T-helper 1 cell (primary cell): ENCODE measurements around the gene RALGPS1.

Experiments used
- DNase-seq, 5 donors: peaks; one replicate each; pipeline ENCODE4 v3.0.0-alpha.2; 2012 to 2020

Gene RALGPS1

DNA sequence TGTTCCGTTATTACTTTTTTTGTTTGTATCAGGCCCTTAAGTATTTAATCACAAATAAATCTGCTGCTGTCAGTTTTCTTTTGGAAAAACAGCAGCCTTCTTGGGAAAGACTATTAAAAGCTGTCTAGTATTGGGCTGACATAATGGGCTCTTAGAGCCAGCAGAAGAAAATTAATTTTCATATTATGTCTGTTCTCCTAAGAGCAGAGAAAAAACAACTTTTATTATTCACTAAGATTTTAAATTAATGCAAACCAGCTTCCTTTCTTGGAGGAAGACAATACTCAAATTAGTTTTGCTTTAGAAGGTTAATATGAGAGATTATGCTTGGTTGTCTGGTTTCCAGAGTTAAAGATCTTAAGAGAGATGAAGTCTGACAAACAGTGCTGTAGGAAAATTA, 319.4 kb downstream of the RALGPS1 start:
- DNase-seq: no peak

DNA sequence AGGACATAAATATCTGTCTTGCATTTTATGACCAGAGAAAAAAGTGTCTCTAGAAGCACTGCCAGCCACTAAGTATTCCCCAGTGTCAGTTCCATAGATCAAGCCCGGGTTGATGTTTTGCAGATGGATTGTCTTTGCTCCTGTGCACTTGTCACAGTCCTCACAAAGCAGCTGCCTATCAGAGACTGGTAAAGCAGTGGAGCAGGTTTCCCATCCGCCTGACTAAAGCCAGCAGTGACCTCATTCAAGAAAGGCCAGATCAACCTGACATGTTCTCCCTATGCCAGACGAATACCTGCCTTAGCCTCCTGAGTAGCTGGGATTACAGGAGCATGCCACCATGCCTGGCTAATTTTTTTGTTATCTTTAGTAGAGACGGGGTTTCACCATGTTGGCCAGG, 323.2 kb downstream of the RALGPS1 start:
- DNase-seq: no peak

DNA sequence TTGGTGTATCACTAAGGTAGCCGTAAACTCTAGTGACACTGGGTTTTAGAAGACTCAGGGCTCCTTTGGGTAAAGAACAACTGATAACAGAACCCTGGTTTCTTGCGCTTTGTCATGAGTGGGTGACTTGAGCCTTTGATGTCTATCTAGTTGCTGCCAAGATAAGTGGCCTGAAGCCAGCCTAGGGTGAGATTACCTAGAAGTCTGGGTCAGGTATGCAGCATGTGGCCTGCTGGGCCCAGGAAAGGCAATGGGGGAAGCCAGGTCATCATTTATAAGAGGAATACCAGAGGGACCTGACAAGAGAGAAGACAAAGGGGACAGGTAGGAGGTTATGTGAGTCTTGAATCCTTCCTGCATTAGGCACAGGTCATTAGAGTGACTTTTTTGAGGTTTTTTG, 326.8 kb downstream of the RALGPS1 start:
- no peak for DNase-seq

DNA sequence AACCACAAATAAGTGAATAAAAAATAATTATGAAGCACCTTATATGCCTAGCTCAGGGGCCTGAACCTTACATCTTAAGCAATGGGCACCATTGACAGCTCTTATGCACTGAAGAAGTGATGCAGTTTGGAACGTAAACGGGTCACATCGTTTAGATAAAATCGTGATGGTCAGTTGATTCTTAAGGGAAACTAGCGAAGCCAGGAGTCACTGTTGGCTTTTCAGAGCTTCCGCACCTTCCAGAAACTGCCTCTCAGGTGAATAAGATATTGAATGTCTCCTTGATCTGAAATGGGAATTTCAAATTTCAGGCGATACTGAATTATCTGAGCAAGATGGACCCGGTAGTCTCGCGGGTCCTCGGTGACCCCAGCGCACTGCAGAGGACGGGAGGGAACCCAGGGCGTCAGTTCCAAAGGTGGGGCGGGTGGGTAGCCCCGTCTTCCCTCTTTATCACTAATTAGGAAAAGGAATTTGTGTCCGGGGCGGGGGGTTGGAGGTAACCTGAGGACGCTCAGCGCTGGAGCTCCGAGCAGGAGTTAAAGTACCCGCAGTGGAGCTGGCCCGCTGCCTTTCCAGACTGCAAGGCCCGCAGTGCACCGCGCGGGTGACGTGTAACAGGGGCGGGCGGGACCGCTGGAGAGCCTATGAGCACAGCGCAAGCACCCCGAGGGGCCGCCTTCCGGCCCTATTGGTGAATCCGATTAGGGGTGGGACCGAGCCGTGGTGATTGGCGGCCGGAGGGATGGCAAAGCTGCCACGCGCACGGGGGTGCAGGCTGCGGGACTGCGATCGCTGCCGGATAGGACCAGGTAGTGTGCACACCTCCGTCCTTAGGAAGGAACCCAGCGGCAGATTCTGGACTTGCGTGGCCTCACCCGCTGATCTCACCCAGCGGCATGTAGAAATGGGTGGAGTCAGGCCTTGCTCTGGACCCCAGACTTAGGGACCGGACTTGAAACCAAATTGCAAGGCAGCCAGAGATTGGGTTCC, 330.3 kb downstream of the RALGPS1 start:
- DNase-seq: peak; percentile 82 to 93 (median 90)

DNA sequence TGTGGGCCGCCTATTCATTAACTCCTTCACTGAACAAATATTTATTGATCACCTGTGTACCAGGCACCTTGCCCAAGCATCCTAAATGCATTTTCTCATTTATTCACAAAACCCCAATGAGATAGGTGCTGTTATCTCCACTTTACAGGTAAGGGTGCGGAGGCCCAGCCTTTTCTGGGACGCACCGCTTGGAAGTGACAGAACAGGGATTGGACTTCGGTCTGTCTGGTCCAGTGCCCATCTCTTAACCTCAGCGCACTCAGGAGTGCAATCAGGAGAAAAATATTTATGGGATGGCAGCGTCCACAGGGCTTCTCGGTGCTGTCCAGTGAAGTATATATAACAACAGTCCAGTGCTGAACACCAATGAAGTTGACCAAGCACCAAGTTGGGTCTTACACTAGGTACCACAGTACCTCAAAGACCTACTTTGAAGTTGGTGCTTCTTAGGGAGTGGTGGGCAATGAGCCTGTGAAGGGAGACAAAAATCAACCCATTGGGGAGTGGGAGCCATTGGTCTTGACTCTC, 331.1 kb downstream of the RALGPS1 start:
- DNase-seq: no peak

DNA sequence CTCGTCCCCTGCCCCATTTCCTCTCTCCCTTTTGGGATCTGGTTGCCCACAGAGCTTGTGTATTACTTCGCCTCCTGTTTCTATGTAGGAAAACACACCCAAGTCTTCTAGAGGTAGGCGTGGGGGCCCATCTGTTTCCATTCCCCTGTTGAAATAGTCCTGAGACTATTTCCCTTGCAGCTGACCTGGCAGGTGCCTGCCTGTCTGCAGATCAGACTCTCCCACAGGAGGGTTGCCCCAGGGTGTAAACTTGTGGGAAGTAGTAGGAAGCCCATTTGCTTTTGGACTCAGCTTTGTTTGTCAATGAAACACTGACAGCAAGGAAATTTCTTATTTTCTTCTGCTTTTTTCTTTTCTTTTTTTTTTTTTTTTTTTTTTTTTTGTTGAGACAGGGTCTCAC, 333.7 kb downstream of the RALGPS1 start:
- DNase-seq: no peak

DNA sequence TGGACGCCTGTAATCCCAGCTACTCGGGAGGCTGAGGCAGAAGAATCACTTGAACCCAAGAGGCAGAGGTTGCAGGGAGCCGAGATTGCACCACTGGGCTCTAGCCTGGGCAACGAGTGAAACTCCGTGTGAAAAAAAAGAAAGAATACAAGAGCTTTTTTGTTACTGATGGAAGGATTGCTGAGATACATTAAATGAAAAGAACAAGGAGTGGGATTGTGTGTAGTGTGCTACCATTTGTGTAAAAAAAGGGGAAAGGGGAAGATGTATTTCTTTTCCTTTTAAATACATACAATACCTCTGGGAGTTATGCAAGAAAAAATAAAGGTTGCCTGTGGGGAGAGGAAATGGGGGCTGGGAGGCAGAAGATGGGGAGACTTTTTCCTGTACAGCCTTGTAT, 335.3 kb downstream of the RALGPS1 start:
- no peak for DNase-seq

DNA sequence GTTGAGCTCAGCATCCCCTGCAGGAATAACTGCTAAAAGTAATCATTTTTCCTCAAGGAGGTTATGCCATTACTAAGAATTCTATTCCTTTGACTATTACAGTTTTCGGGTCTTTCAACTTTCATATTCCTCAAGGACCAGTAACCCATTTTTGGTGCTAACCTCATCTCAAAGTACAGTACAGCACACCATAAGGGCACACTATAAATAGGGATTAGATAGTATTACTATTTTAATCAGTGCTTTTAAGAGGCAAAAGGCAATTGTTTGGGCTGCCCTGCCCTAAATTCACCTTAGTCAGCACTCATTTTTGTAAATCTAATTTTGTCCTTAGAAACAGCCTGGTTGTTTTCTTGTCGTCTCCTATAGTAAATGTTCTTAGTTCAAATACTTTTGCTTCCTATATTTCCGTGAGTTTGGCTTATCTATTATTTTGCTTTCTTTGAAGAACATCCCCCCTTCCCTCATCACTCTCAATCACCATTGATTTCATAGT, 336.4 kb downstream of the RALGPS1 start:
- DNase-seq: no peak

DNA sequence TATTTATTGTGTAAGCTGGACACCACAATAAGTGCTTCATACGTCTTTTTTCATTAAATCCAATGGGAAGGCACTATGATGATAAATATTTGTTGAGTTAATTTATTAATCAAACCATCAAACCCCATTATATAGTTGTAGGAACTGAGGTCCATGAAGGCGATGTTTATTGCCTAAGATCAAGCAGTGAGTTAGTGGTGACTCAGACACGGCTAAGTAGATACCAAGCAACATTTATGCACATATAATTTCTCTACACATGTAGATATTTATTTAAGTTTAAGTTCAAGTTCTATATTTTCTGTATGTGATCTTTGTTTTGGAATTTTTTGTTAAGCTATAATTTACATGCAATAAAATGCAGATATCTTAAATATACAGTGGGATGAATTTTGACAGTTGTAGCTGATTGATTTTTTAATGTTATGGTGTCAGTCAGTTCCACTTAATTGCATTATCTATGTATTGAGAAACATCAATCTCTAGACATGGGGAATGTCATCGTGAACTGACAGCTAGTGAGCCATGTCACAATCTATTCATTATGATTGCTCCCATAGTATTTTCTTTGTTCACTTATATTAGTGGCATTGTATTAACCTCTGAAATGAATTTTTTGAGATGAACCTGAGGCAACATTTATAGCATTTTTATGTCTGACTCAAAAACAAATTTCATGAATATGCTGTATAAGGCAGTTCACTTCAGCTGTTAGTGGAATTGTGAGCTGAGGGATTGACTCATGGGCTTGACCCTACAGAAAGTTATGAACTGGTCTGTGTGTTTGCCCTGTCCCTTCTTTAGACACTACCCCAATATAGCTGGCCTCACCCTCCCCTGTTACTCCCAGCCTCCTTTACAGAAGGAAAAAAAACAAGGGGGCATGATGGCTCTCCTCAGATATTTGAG, 338.1 kb downstream of the RALGPS1 start:
- no peak for DNase-seq

DNA sequence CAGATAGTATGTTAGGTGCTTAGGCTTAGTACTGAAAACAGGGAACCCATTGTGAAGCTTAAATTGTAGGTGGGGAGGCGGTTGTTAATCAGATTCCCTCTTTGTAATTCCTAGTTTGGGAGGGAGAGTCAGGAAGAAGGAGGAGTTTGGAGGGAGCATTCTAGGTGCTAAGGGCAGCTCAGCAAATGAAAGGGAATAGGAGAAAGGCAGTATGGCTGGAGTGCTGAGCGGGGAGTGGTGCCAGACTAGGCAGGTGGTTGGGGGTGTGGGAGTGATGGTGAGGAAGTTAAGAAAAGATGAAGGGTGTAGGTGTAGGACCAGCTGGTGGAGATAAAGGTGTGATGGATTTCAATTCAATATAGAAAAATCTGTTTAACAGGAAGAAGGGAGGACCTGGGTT, 338.9 kb downstream of the RALGPS1 start:
- no peak for DNase-seq

DNA sequence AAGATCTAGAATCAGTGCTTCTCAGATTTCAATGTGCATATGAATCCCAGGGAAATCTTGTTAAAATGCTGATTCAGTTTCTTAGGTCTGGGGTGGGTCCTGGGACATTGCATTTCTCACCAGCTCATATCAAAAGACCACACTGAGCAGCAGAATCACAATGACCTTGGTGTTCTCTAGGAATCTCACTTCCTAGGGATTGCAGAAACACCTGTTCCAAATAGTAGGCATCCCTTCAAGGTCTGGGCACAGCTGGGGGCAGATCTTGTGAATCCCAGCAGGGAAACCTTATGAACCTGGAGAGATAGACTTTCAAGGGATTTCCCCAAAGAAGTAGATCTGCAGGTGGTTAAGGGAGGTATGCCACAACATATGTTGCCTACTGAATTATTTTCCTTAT, 341.1 kb downstream of the RALGPS1 start:
- DNase-seq: no peak

DNA sequence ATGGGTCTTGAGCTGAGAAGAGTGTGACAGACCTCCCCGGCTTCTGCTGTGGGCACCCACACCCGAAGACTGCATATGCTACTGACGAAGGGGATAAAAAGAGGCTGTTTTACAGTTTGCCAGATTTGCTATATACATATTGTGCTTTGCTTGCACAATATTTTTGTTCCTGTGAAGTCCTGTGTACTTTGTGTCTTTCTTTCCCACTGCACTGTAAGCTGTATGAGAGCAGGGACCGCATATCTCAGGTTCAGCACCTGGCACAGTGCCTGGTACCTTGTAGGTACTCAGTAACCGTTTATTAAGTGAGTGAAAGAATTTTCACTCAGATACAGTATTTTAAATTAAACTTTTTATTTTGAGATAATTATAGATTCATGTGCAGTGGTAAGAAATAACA, 341.7 kb downstream of the RALGPS1 start:
- DNase-seq: no peak

DNA sequence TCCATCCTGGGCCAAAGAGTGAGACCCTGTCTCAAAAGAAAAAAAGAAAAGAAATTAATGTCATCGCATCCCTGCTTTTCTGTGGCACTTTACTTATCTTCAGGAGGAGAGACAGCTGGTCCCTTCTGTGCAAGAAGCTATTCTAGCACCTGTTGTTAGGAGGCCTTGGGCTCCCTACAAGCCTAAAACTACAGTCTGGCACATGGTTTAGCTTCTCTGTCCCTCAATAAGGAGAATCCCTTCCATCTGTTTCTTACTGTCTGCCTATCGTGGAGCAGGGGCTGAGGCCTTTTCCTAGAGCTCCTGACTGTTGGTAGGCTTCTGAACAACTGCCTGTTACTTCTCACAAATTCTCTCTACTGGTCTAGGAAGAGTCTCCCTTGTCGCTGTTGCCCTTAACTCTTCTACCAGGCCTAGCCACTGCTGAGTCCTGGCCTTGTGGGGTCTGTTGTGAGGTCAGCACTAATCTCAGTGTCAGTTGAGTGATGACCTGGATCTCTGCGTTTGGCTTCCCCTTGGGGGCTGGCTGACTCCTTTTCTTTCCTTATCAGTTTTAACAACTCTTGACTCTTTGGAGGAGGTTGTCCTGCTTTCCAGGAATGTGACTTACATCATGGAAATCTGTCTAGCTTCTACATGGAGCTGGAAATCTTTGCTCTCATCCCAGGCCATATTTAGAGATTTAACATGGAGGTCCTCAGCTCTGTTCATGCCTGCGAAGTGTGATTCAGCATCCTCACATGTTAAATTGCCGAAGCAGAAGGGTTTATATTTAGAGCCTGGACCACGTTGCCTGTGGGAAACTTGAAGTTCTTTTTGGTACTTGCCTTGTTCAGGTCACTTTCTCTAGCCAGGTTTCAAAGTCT, 344.3 kb downstream of the RALGPS1 start:
- no peak for DNase-seq

DNA sequence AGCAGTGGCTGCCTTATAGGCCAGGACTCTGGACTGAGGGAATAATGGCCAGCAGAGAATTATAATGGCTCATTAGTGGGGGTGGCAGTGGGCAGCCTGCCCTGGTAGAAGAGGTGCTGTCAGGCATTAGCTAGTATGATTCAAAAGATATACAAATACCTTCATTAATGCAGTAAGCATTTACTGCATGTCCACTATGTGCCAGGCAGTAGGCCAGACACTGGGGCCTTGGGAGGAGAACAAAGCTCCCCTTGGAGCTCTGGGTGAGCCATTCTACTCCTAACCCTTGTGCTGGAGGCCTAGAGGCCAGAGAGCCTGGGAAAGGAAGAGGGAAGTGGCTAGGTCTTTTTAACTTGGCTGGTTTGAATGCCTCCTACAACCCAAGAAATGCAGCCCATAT, 348.0 kb downstream of the RALGPS1 start:
- DNase-seq: no peak

DNA sequence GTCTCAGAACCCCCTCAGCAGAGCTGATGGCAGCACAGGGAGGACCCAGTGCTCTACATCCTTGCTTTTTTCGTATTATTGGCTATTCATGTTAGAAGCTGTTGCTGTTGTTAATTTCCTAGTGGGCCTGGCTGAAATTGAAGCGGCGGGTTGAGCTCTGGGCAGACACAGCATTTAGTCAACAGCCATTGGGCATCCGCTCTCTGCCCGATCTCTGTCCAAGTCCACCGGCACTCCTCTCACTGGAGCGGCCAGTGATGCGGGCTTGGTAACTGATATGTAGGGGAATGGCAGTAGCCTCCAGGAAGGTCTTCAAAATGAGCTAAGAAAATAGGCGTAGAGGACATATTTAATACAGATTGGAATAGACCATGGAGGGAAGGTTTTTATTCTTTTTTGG, 348.7 kb downstream of the RALGPS1 start:
- DNase-seq: no peak

DNA sequence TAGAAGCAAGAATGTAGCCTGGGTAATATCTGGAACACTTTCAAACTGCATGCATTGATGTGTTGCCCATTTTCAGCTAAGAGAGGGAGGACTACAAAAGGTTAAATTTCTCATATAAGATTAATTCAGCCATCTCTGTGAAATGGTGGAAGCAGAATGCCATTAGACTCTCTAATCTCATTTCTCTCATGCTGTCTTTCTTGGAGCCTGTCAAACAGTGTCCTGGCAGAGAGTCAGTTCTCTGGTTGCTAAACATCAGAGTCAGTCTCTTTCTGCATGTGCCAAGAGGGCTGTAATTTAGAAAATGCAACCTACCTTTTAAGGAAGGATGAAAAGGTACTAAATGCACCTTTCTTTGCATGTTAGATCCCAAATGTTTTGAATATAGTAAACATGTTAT, 349.1 kb downstream of the RALGPS1 start:
- no peak for DNase-seq

DNA sequence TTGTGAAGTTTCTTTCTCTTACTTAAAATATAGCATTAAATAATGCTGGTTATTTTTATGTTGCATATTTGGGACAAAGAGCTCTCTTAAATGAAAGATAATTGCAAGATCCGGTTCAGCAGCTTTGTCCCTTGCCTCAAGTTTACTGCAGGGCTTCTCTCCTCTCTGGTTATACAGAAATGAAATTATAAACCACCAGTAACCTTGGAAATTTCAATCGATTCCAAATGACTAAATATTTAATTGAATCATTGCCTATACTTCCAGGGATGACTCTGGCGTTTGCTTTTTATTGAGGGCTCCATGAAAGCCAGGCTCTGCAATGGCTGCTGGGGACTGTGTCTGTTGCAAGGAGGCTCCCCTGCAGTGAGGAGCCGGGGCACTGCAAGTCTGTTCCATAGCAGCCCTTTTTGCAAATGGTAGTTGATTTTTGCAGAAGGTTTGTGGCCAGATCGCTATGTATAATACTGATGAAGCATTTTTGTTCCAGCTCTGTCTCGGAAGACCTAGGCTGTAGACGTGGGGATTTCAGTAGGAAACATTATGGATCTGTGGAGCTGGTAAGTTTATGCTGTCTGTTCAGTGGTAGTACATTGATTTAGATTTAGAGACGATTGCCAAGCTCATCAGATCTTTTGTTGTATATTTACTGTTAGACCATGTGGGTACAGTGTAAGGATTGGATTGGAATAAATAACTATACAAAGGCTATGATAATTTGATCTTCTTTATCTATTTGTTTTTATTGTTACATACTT, 350.1 kb downstream of the RALGPS1 start, which contains the start of gene GARNL3:
Gene GARNL3, plus strand, starts transcription at position 313 of the 758 bp plus-strand sequence. Its CDS starts 104 bp downstream, at position 417.
- DNase-seq: no peak

DNA sequence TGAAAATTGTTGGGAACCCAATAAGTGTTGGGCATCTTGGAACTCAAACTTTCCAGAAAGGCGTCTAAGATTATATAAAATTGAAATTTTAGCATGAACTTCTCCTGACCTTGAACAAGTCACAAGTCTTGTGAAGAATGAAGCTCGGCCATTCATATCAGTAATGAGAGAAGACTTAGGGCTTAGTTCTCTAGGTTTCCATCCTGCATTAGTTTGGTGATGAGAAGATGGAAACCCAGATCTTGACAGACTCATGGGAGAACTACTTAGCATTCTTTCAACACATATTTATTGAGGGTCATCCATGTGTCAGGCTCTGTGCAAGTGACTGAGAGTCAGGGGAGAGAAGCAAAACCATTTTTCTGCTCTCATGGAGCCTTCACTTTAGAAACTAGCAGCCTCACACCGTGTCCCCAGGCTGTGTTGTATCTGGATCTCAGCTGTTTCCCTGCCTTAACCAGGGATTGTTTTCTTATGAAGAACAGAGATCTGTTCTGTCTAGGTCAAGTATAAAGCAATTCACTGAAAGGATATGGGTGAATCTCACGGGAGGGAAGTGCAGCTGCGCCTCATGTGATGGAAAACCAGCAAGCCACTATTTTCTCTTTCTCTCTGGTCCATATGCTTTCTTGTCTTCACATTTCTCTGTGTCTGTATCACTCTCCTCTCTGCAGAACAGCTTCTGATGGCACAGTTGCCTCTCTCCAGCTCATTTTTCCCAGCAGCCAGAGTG, 353.4 kb downstream of the RALGPS1 start:
- DNase-seq: no peak

DNA sequence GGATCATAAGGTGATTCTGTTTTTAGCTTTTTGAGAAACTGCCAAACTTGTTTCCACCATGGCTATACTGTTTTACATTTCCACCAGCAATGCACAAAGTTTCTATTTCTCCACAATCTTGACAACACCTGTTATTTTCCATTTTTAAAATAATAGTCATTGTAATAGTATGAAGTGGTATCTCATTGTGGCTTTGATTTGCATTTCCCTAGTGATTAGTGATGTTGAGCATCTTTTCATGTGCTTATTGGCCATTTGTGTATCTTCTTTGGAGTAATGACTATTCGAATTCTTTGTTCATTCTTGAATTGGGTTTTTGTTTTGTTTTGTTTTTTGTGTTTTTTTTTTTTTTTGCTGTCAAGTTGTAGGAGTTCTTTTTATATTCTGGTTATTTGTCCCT, 354.9 kb downstream of the RALGPS1 start:
- no peak for DNase-seq
